Measurements from ENCODE around the gene WDR81. TPM values are rescaled to one million over a fixed set of nuclear protein-coding genes. Genes with fewer than 3 reads are reported as not detected.

WDR81 gene
- total RNA-seq, 1 donor from 2014 or later = 9.3 TPM

GRCh38 chr17:1714427-1714979 is 10.0 kb upstream of the WDR81 start:
- Histone ChIP-seq H3K36me3 (peaks cover 35% of the 10 kb centered on the region), H3K27me3 (ENCODE audit: low read depth) (no peaks in the 10 kb centered on the region), H3K27ac (replicated peaks) (peak overlapping the region; percentile 100), H3K4me3 (peak overlapping the region; percentile 95), H3K4me1 (peaks cover 81% of the 10 kb centered on the region), H3K9me3 (replicated peaks) (no peaks in the 10 kb centered on the region)
- no peak for TF ChIP-seq CTCF (IDR thresholded peaks at IDR 0.05; ENCODE audit: borderline replicate concordance)
- intact Hi-C loops (cut with micrococcal nuclease) = no loop called here
- DNase-seq = peak; percentile 99

- Histone ChIP-seq H3K27me3 (ENCODE audit: low read depth) (no peaks in the 10 kb centered on the region), H3K9me3 (replicated peaks) (no peaks in the 10 kb centered on the region), H3K4me3 (peak overlapping the region; percentile 95), H3K36me3 (peaks cover 35% of the 10 kb centered on the region), H3K4me1 (peaks cover 74% of the 10 kb centered on the region), H3K27ac (replicated peaks) (peak overlapping the region; percentile 100)
- DNase-seq = peak; percentile 94
- TF ChIP-seq CTCF (IDR thresholded peaks at IDR 0.05; ENCODE audit: borderline replicate concordance) = no peak
- intact Hi-C loops (cut with micrococcal nuclease) = no loop called here
Measured at GRCh38 chr17:1714980-1715802, 9.3 kb upstream of the WDR81 start.

- Histone ChIP-seq H3K4me1 (peaks cover 74% of the 10 kb centered on the region), H3K27ac (replicated peaks) (peak overlapping the region; percentile 100), H3K27me3 (ENCODE audit: low read depth) (no peaks in the 10 kb centered on the region), H3K4me3 (peak overlapping the region; percentile 95), H3K9me3 (replicated peaks) (no peaks in the 10 kb centered on the region), H3K36me3 (peaks cover 35% of the 10 kb centered on the region)
- no peak for DNase-seq
- TF ChIP-seq CTCF (IDR thresholded peaks at IDR 0.05; ENCODE audit: borderline replicate concordance) = no peak
- intact Hi-C loops (cut with micrococcal nuclease) = no loop called here
Measured at GRCh38 chr17:1715803-1716075, 8.8 kb upstream of the WDR81 start.

- Histone ChIP-seq H3K4me3 (peak overlapping the region; percentile 95), H3K27ac (replicated peaks) (peak overlapping the region; percentile 100), H3K9me3 (replicated peaks) (no peaks in the 10 kb centered on the region), H3K27me3 (ENCODE audit: low read depth) (no peaks in the 10 kb centered on the region), H3K36me3 (peaks cover 30% of the 10 kb centered on the region), H3K4me1 (peaks cover 74% of the 10 kb centered on the region)
- intact Hi-C loops (cut with micrococcal nuclease) = no loop called here
- peak; percentile 100 for DNase-seq
- no peak for TF ChIP-seq CTCF (IDR thresholded peaks at IDR 0.05; ENCODE audit: borderline replicate concordance)
Measured at GRCh38 chr17:1716076-1716911, 8.2 kb upstream of the WDR81 start.

GRCh38 chr17:1716912-1717695 is 7.4 kb upstream of the WDR81 start:
- intact Hi-C loops (cut with micrococcal nuclease) = no loop called here
- peak; percentile 87 for DNase-seq
- no peaks in the 10 kb centered on the region for H3K9me3 ChIP-seq (replicated peaks)
- peak overlapping the region; percentile 100 for H3K27ac ChIP-seq (replicated peaks)
- H3K27me3 ChIP-seq (ENCODE audit: low read depth) = no peaks in the 10 kb centered on the region
- H3K36me3 ChIP-seq = peaks cover 22% of the 10 kb centered on the region
- no peak for TF ChIP-seq CTCF (IDR thresholded peaks at IDR 0.05; ENCODE audit: borderline replicate concordance)
- peaks cover 67% of the 10 kb centered on the region for H3K4me1 ChIP-seq
- peak overlapping the region; percentile 78 for H3K4me3 ChIP-seq

Measured in left ventricle myocardium inferior (tissue), 1 donor.